HL-60 (cell line): ENCODE results near the gene MMRN2.

Experiments used
- DNase-seq, 2 experiments: peaks; one replicate each; pipeline ENCODE4 v3.0.0-alpha.2; 2010 to 2020; ENCODE audit warnings: low read depth in 1 of 2, low spot score in 1 of 2
- H3K27ac ChIP-seq: fragments of 250-450 bp; sonication (Bioruptor Pico); replicated peaks from 2 replicates; pipeline ENCODE4 v1.5.1; 2020; ENCODE audit warnings: mild to moderate bottlenecking, moderate library complexity
- H3K27me3 ChIP-seq: fragments of 250-450 bp; sonication (Bioruptor Pico); 2 replicates; pipeline ENCODE4 v1.5.1; 2021; ENCODE audit warnings: mild to moderate bottlenecking, moderate library complexity; ENCODE audit not compliant: insufficient read depth, poor library complexity, severe bottlenecking
- H3K4me3 ChIP-seq: replicated peaks from 2 replicates; pipeline ENCODE4 v1.5.1; 2011; ENCODE audit warnings: mild to moderate bottlenecking, control low read depth, low read length; ENCODE audit not compliant: insufficient read depth
- CTCF ChIP-seq: IDR thresholded peaks from one replicate; pipeline ENCODE4 v1.5.1; 2011; ENCODE audit warnings: low read length, control low read depth, inconsistent platforms; ENCODE audit not compliant: insufficient read depth
- GABPA ChIP-seq: IDR thresholded peaks from 2 replicates; pipeline ENCODE4 v1.6.1; 2012; ENCODE audit warnings: low read depth
- POLR2AphosphoS5 ChIP-seq: IDR thresholded peaks from 2 replicates; pipeline ENCODE4 v1.6.1; 2012; ENCODE audit warnings: low read depth
- REST ChIP-seq: IDR thresholded peaks from 2 replicates; pipeline ENCODE4 v1.6.1; 2012; ENCODE audit warnings: low read depth; ENCODE audit not compliant: insufficient replicate concordance
- SPI1 ChIP-seq: IDR thresholded peaks from 2 replicates; pipeline ENCODE4 v1.6.1; 2012; ENCODE audit warnings: low read depth, mild to moderate bottlenecking, borderline replicate concordance

Gene MMRN2

GRCh38 chr10:86922553-86922961, 34.9 kb downstream of the MMRN2 start:
- Histone ChIP-seq H3K27me3 (no peaks in the 10 kb centered on the region), H3K4me3 (no peak overlapping the region), H3K27ac (no peak overlapping the region)
- TF ChIP-seq REST (no peak), POLR2AphosphoS5 (no peak), GABPA (no peak), CTCF (no peak), SPI1 (no peak)
- no peak for DNase-seq

- H3K27ac ChIP-seq, result no peak overlapping the region
- no peak for TF ChIP-seq GABPA
- TF ChIP-seq CTCF, result no peak
- TF ChIP-seq SPI1, result no peak
- TF ChIP-seq REST, result no peak
- no peak for TF ChIP-seq POLR2AphosphoS5
- H3K27me3 ChIP-seq, result no peaks in the 10 kb centered on the region
- no peak for DNase-seq
- no peak overlapping the region for H3K4me3 ChIP-seq
Observed at GRCh38 chr10:86918022-86918471, 39.4 kb downstream of the MMRN2 start.

GRCh38 chr10:86914734-86915133, 42.7 kb downstream of the MMRN2 start:
- Histone ChIP-seq H3K27me3 (no peaks in the 10 kb centered on the region), H3K4me3 (no peak overlapping the region), H3K27ac (no peak overlapping the region)
- no peak for TF ChIP-seq CTCF
- no peak for TF ChIP-seq POLR2AphosphoS5
- no peak for TF ChIP-seq SPI1
- no peak for DNase-seq

GRCh38 chr10:86905429-86905828, 52.0 kb downstream of the MMRN2 start:
- no peak for TF ChIP-seq GABPA
- no peak for TF ChIP-seq CTCF
- TF ChIP-seq POLR2AphosphoS5, result no peak
- Histone ChIP-seq H3K4me3 (no peak overlapping the region), H3K27me3 (no peaks in the 10 kb centered on the region), H3K27ac (no peak overlapping the region)
- DNase-seq, result no peak
